Activated CD4-positive, alpha-beta T cell treated with anti-CD3 and anti-CD28 coated beads, Interleukin-2, amount 50 U/mL, for 24 hours (primary cell): ENCODE data around the gene PTPRG.
"Not testable (repeated sequence)": the region's sequence is repeated elsewhere in the genome, so short reads cannot be mapped to it uniquely, and the experiment has no call there.

Experiments
- DNase-seq, 2 donors: peaks; one replicate each; pipeline ENCODE4 v3.0.0-alpha.2; 2020; ENCODE audit warnings: low read depth in 1 of 2, low spot score in 1 of 2

PTPRG gene

DNA sequence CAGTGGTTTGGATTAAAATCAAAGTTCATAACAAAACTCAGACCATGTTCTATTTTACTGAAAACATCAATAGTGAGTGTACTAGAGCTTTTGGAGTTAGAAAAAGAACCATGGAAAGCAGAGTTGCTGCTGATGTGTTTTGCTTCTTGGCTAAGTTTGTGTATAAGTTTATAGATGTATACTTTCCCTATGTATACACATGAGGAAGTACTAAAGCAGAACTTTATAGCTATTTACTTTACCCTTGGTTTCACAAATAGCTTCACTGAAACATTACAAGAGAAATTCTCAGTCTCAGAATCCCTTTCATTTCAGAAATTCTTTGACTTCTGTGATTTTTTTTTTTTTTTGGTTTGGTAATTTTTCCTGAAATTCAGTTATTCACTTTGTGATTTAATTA, 229.0 kb downstream of the PTPRG start:
- DNase-seq: no peak

DNA sequence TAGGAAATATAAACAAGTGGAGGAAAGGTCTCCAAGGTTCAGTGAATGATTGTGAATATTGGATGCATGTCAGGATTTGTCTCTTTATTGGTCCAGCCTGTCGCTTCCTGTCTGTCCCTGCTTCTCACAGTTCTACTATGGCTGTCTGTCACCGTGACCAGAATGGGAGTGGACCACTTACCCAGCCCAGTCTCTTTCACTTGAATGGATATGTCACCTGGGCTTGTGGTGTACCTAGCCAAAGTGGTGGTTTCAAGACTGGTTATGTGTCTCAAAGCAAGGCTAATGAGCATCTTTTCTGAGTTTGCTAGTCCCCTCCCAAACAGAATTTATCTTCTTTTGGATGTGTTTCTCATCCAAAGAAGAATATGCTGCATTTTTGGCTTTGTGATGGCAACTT, 231.7 kb downstream of the PTPRG start:
- DNase-seq: no peak

DNA sequence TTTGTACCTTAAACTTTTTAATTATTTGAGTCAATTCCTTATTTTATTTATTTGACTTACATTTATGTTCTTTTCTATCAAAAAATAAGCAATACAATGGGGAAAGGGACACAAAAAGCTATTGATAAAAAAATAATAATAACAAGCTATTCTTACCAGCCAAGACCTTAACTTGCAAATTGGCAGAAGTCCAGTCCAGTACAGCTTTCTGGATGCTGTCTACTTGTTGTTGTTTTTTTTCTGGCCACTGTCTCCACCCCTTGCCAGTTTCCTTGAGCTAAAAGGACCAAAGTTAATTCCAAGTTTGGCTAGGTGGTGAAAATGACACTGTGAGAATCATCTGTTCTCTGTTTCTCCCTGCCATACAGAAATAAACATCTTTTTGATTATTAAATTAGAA, 232.2 kb downstream of the PTPRG start:
- no peak for DNase-seq

DNA sequence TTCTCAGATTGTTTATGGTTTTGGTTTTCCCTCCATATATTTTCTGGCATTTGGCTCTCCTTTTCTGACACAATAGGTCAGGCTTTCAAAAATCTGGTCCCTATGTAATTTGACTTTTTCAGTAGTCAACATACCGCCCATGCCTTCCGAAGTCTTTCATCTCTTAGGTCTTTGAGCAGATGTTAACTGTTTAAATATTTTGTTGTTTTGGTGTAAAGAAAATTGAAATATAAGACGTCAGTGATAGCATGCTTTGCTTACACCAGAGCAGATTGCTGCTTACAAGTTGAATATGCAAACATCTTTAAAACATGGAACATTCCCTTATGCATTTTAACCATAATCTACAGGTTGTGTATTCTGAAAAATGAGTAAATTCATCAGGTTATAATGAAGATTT, 233.0 kb downstream of the PTPRG start:
- DNase-seq: no peak

DNA sequence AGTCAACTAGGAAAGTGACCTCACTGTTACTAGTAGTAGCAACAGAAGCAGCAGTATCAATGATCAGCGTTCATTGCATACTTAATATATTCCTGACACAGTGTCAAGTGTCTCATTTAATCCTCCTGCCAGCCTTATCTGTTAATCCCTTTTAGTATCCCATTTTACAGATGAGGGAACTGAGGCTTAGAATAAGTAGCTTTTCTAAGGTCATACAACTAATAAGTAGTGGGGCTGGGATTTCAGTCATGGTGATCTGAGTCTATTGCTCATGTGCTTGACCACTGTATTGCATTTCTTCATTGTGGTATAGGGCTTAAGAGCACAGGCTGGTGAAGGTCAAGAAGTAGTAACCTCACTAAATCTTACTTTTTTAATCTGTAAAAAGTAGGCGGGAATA, 233.6 kb downstream of the PTPRG start:
- no peak for DNase-seq

DNA sequence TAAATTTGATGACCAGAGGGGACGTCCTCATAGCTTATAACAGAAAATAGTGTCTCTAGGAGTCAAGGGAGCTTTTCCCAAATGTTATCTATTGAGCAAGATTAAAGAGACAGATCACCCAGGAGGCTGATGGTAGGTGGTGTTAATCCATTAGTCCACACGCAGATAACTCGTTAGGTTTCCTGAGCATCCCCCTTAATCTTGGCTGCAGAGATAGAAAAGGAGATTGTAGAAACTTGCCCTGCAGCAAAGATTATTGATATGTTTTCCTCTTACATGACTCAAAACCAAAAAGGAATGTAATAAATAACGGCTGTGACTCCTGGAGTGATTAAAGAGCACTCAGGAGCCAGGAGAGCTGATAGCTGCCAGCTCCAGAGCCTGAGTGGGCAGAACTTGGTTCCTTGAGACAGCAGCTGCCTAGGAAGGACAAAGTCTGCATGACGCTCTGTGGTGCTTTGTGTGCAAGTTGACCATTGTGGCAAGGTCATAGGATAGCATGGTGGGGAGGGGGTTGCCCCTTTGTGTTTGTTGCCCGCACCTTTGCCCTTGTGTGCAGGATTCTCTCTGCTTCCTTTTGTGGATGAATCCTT, 234.8 kb downstream of the PTPRG start:
- DNase-seq: no peak

DNA sequence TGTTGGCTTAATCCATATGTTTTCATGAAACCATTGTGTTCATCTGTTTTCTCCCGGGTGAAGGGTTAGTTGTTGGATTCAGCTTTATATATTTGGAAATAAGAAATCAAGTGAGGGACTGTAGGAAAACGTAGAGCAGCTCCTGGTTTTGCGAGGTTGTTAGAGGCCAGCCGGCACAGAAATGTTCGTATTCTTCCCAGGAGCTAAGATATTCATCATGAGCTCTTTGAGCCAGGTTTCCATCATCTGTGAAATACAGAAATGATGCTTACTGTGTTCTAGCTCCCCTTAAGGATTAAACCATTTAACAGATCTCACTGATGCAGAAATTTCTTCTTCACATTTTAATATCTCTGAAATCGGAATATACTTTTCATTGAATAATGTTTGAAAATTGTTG, 235.5 kb downstream of the PTPRG start:
- DNase-seq: no peak

DNA sequence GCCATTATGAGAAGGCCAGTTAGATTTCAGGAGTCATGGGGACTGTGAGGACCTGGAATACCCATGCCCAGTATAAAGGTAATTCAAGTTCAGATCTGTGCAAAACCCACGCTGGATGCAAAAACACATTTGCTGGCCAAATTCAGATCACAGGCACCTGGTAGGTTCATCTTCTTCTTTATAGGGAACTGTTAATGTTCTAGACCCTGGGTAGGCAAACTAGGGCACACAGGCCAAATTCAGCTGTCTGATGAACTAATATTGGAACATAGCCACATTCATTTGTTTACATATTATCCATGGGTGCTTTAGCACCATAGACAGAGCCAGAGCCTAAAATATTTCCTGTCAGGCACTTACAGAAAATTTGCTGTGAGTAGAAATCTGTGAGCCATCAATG, 241.4 kb downstream of the PTPRG start:
- no peak for DNase-seq

DNA sequence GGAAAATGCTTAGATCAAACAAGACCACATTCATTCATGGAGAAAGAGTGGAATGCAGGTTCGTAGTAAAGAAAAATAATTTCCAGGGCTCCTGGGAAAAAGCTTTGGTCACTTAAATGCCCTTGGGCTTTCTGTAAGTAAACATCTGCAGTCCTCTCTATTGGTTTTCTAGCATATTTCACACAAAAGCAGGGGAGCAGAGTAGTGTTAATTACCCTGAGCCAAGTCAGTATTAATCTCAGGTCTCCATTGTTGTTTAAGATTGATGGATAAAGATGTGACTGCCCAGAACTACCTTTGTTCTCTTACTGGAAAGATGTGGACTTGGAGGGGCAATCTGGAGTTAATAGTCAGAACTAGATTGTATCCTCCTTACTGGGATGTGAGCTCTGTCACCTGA, 242.6 kb downstream of the PTPRG start:
- DNase-seq: no peak

DNA sequence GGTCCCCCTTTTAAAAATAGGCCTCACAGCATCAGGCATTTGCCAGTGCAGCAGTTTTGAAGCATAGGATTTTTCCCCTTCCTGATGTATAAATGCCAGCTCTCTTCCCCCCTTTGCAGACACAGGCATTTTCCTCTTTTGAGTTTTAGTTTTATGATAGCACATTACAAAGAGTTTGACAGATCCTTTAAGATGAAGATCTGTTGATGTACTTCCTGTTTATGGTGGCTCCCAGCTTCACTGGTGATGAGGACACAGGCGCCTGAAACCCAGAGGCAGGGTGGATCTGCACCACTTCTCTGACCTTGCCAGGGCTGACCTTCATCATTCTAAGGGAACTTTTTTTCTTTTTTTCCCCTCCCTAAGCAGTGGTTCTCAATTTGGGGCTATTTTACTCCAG, 243.4 kb downstream of the PTPRG start:
- no peak for DNase-seq

DNA sequence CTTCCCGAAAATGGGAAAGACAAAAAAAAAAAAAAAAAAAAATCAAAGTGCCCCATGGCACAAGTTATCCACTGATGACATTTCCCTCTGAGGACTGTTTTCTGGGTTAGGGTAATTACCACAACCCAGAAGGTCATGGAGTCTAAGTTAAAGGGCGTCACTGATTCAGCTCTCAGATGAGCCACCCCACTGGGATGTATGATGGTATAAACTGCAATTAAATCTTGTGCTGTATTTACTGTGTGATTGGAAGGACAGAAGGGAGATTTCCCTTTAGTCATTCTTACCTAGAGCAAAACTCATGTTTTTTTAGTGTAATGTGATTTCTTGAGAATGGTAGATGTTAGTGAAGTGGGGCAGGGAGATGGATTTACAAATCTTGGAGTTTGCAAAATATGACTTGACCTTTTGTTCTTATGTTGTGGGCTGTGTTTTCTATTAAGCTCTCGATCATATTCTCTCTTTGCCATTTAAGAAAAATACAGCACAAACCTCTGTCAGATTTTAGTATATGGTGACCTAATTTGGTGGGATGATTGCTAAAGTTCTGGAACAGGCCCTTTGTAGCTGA, 244.2 kb downstream of the PTPRG start:
- DNase-seq: no peak

DNA sequence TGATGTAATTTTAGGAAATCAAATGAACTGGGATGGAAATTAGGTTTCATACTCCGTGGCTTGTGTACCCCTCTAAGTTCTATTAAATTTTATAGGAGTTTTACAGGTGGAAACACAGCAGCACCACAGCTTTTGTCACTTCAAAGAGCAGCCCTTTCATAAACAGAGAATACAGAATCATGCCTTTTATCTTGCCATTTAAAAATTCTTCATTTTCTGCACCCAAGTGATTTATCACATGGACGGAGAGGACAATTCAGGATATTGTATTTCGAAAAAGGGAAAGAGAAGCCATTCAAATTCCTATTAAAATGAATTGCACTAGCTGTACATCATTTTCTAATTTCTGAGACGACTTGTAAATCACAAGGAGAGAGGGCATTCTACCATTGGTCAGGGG, 245.4 kb downstream of the PTPRG start:
- no peak for DNase-seq

DNA sequence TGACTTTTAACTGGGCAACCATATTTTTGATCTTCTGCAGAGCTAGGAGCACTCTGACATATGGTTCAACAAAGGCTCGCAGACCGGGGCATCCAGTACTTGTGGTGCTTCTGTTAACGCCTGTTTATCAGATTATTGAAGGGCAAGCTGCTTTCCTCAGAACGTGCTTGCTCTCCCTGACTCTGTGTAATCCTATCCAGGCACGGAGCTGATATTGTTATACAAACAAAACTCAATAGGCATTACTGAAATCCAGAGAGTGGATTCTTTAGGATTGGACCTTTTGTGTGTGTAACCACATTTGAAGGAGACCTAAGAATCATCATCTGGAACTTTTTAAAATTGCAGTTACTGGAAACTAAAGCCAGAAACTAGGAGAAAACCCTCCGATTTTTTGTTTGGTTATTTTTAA, 246.5 kb downstream of the PTPRG start:
- DNase-seq: no peak

DNA sequence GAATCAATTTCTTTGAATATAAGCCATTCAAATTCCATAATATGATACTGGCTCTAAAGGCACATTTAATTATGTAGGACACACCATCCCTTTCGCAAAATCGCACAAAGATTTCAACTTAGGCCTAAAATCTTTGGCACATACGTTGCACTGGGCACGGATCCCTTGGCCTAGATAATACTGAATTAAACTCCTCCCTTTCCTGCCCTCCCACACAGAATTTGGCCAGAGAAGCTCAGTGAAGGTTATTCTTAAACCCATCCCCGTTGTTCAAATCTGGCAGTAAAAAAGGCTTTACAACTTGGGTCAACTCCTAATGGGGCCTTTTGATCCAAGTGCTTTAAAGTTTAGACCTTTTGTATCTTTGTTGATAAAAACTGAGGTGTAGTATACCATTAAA, 247.2 kb downstream of the PTPRG start:
- DNase-seq: no peak

DNA sequence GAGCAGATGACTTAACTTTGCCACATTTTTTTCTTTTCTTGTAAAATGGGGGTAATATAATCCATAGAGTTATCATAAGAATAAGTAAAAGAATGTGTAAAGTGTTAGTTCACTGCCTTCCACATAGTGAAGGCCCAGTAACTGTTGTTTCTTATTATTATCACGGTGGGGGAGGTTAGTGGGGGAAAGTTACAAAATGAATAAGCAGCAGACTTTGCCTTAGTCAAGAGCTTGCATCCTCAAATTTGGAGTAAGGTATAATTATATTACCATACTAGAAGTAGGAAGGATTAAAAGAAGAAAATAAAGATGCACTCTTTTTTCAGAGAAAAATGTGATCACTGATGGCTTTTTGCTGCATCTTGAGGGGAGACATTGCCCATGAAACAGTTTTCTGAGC, 247.6 kb downstream of the PTPRG start:
- no peak for DNase-seq

DNA sequence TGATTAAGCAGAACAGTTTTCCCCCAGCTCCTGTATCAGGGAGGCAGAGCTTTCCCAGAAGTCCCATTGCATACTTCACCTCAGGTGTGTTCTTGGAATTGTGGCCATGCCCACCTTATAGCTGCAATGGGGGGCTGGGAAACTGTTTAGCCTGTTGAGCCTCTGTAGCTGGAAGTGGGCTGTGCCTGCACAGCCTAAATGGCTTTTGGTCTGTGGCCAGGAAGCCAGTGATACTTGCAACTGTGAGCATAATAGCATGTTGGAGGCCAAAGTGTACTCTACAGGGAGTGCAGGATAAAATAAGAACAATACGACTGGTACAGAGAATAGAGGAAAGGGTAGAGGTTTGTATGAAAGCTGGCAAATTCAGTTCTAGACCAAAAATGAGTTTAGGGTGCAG, 248.5 kb downstream of the PTPRG start:
- no peak for DNase-seq

DNA sequence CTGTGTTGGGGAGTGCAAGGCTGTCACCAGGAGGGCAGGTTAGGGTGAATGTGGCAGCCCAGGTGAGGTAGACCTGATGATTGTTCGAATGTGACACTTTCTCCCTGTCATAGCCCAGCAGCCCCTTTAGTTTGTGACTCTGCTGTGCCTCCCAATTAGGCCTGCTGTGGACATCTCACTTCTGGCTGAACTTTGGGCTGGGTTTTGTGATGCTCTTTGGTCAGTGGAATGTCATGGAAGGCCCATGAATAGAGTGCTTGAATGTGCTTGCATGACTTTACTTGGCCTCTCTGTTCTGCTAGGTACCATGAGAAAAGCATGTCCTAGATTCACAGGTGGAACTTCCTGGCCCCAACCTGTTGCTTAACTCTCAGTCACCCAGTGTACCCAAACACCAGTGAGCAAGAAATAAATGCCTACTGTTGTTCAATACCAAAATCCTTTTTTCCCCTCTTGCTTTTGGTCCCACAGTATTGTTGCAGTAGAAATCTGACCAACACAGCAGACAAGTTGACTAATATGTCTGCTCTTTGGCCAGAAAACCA, 249.7 kb downstream of the PTPRG start:
- no peak for DNase-seq

DNA sequence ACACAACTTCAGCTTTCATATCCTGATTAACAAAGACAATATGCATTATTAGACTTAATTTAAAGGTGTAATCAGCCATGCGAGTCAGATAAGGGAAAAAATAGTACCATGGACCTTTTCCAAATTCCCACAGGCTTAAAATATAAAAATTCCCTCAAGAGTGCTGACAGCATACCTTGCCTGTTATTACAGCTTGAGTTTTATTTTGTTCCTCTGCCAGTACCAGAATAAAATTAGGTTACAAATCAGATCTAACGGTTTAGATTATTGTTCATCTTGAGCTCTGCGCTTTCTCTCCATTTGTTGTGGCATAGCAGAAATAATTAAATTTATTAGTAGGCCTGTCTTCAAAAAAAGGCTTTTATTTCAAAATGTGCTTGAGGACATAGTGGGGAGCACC, 250.3 kb downstream of the PTPRG start:
- DNase-seq: no peak

DNA sequence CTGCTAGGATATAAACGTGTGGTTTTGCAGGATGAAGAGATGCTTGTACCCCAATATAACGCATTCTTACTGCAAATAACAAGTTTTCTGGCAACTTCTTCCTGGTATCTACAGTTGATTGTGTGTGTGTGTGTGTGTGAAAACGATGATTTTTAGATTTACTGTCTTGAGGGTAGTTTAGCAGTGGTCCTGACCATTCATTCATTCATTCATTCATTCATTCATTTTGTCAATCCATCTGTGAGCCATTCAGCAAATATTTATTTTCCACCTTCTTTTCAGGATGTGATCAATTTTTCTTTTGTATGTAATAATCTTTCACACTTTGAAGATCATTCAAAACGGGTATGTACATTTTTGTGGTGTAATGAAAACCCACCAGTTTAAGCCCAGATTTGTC, 250.7 kb downstream of the PTPRG start:
- no peak for DNase-seq

DNA sequence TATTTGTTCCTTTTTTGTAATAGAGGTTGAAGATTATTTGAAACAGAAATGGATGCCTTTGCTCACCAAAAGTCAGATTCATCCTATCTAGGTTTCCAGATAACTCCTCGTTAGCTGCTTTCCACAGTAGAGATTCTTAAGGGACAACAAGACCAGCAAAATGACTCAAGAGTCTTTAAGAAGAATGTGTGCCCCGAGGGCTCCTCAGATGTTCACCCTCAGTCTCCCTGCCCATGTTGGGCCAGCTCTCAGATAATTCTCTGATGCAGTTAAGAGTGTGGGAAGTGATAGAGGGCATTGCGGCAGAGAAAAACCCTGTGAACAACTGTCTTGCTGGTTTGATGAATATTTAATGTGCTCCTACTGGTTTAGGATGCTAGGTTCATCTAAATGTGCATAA, 251.1 kb downstream of the PTPRG start:
- DNase-seq: no peak

DNA sequence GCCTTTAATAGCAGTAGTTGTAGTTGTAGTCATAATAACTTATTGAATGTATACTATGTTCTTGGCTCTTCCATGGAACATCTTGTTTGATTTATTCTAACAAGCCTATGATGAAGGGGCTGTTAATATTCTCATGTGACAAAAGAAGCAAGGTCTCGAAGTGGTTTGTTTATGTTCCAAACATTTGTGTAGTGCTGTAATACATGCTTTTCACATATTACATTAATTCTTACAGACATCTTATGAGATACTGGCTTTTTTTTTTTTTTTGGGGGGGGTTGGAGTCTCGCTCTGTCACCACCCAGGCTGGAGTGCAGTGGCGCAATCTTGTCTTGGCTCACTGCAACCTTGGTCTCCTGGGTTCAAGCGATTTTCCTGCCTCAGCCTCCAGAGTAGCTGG, 252.3 kb downstream of the PTPRG start:
- no peak for DNase-seq

DNA sequence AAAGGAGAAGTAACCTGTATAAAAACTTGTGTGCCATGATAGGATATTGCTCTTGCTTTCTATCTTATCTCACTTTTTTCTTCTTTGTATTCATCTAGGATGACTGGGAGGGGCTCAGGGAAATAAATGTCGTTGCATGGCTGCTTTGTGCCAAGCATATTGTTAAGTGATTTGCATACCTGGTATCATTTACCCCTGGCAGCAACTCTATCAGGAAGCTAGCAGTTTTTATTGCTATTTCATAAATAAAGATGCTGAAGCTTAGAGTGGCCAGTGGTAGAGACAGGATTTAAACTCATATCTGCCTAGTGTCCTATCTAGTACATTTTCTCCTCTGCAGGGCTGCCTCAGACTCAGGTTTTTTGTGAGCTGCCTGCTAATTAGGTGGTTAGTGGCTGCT, 253.3 kb downstream of the PTPRG start:
- DNase-seq: no peak

DNA sequence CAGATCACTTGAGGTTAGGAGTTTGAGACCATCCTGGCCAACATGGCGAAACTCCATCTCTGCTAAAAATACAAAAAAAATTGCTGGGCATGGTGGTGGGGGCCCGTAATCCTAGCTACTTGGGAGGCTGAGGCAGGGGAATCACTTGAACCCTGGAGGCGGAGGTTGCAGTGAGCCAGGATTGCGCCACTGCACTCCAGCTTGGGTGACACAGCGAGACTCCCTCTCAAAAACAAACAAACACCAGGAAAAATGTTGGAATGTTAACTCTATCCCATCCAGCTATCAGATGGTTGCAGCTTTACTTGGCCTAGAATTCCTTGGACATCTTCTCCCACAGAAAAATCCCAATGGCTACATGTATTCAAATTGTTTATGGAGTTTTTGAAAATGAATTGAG, 254.9 kb downstream of the PTPRG start:
- DNase-seq: not testable (repeated sequence)
